ENCODE data around the gene NTM. TPM values are rescaled to one million over a fixed set of nuclear protein-coding genes. Genes with fewer than 3 reads are reported as not detected.

Gene NTM
- total RNA-seq, 4 donors from 2014 or later: 1.4 to 5.7 TPM; not detected in 2

GRCh38 chr11:131583938-131584337 is 213.5 kb downstream of the NTM start:
- H3K36me3 ChIP-seq: no peaks in the 10 kb centered on the region
- intact Hi-C loops (cut with DNase I; ENCODE audit: low total_unique reads): no loop called here

GRCh38 chr11:131584785-131585592 is 214.6 kb downstream of the NTM start:
- DNase-seq: no peak
- intact Hi-C loops (cut with DNase I; ENCODE audit: low total_unique reads): no loop called here
- H3K27ac ChIP-seq: no peak overlapping the region
- H3K4me3 ChIP-seq: no peak overlapping the region
- H3K36me3 ChIP-seq: no peaks in the 10 kb centered on the region
- H3K27me3 ChIP-seq: no peaks in the 10 kb centered on the region
- no peaks in the 10 kb centered on the region for H3K9me3 ChIP-seq
- H3K4me1 ChIP-seq: no peaks in the 10 kb centered on the region
- no peak for TF ChIP-seq POLR2A (IDR thresholded peaks at IDR 0.05)
- TF ChIP-seq, protein P1, sequence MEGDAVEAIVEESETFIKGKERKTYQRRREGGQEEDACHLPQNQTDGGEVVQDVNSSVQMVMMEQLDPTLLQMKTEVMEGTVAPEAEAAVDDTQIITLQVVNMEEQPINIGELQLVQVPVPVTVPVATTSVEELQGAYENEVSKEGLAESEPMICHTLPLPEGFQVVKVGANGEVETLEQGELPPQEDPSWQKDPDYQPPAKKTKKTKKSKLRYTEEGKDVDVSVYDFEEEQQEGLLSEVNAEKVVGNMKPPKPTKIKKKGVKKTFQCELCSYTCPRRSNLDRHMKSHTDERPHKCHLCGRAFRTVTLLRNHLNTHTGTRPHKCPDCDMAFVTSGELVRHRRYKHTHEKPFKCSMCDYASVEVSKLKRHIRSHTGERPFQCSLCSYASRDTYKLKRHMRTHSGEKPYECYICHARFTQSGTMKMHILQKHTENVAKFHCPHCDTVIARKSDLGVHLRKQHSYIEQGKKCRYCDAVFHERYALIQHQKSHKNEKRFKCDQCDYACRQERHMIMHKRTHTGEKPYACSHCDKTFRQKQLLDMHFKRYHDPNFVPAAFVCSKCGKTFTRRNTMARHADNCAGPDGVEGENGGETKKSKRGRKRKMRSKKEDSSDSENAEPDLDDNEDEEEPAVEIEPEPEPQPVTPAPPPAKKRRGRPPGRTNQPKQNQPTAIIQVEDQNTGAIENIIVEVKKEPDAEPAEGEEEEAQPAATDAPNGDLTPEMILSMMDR (IDR thresholded peaks at IDR 0.05): no peak

More at GRCh38 chr11:131583938-131584337, 213.5 kb downstream of the NTM start:
- DNase-seq: no peak
- H3K4me1 ChIP-seq: no peaks in the 10 kb centered on the region
- H3K9me3 ChIP-seq: no peaks in the 10 kb centered on the region
- no peak overlapping the region for H3K4me3 ChIP-seq
- no peak overlapping the region for H3K27ac ChIP-seq
- TF ChIP-seq POLR2A (IDR thresholded peaks at IDR 0.05): no peak
- TF ChIP-seq, protein P1 (IDR thresholded peaks at IDR 0.05): no peak
- H3K27me3 ChIP-seq: no peaks in the 10 kb centered on the region

GRCh38 chr11:131588057-131588456 is 217.6 kb downstream of the NTM start:
- H3K27me3 ChIP-seq: no peaks in the 10 kb centered on the region
- H3K36me3 ChIP-seq: no peaks in the 10 kb centered on the region
- TF ChIP-seq POLR2A (IDR thresholded peaks at IDR 0.05): no peak
- TF ChIP-seq, protein P1 (IDR thresholded peaks at IDR 0.05): no peak
- no peak overlapping the region for H3K4me3 ChIP-seq
- H3K27ac ChIP-seq: no peak overlapping the region
- H3K4me1 ChIP-seq: no peaks in the 10 kb centered on the region
- DNase-seq: no peak
- intact Hi-C loops (cut with DNase I; ENCODE audit: low total_unique reads): no loop called here
- H3K9me3 ChIP-seq: no peaks in the 10 kb centered on the region

DNA sequence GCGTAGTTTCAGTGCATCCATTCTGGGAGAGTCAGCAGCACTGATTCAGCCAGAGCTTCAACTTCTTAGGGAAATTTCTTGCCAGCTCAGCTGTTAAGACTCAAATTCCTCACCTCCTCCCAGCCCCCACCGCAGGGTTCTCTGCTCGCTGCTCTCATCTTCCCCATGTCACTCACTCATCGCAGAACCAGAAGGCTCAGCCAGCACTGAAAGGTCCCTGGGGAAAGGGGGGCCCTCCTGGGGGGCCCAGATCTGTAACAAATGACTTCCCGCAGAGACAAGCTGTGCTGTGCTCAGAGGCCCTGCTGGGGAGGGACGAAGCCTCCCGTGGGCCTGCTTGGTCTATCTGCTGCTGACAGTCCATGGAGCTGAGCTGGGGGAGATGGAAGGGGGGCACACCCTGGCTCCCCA is 220.6 kb downstream of the NTM start:
- H3K9me3 ChIP-seq: no peaks in the 10 kb centered on the region
- no peak overlapping the region for H3K4me3 ChIP-seq
- H3K27me3 ChIP-seq: no peaks in the 10 kb centered on the region
- H3K36me3 ChIP-seq: no peaks in the 10 kb centered on the region
- no peaks in the 10 kb centered on the region for H3K4me1 ChIP-seq
- intact Hi-C loops (cut with DNase I; ENCODE audit: low total_unique reads): no loop called here
- H3K27ac ChIP-seq: no peak overlapping the region
- DNase-seq: no peak
- TF ChIP-seq, protein P1 (IDR thresholded peaks at IDR 0.05): no peak
- TF ChIP-seq POLR2A (IDR thresholded peaks at IDR 0.05): no peak

GRCh38 chr11:131592152-131592551 is 221.7 kb downstream of the NTM start:
- Histone ChIP-seq H3K9me3 (no peaks in the 10 kb centered on the region), H3K27me3 (no peaks in the 10 kb centered on the region), H3K4me1 (no peaks in the 10 kb centered on the region), H3K4me3 (no peak overlapping the region), H3K27ac (no peak overlapping the region), H3K36me3 (no peaks in the 10 kb centered on the region)
- no peak for DNase-seq
- no peak for TF ChIP-seq POLR2A (IDR thresholded peaks at IDR 0.05)
- TF ChIP-seq, protein P1 (IDR thresholded peaks at IDR 0.05): no peak
- intact Hi-C loops (cut with DNase I; ENCODE audit: low total_unique reads): no loop called here

Measured in uterus (tissue), 4 donors.